Ovary (tissue), 3 donors: Measurements from ENCODE around the gene CCK.

Source experiments
- POLR2A ChIP-seq: fragments of 450-650 bp; IDR thresholded peaks from one replicate; pipeline ENCODE4 v1.6.1; 2017; ENCODE audit warnings: antibody characterized with exemption, mild to moderate bottlenecking, moderate library complexity
- TF ChIP-seq, protein P1 (sequence below), 3 donors: fragments of 450-650 bp in 2 of 3; fragments of 200-600 bp in 1 of 3; IDR thresholded peaks; one replicate each; pipeline versions ENCODE4 v1.5.1 to v1.8.0; 2016 to 2022; ENCODE audit warnings: antibody characterized with exemption in 3 of 3, mild to moderate bottlenecking in 1 of 3
- donor health status: DM: no; HTN: no; CAD: no.

DNA sequence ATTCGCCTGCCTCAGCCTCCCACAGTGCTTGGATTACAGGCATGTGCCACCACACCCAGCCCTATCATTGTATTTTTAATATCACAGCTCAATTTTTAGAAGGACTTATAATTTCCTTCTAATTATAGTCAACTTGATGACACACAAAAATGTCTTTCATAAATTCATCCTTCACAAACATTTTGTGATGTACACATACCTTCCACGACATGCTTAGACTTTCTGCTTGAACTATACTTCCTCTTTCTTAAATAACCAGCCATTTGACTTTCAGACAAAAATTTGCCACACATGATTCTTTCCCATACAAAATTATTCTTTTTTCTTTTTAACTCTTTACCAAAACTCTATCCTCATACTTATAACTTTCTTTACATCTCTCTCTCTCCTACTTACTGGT lies 48.4 kb upstream of the CCK start:
- TF ChIP-seq, protein P1, sequence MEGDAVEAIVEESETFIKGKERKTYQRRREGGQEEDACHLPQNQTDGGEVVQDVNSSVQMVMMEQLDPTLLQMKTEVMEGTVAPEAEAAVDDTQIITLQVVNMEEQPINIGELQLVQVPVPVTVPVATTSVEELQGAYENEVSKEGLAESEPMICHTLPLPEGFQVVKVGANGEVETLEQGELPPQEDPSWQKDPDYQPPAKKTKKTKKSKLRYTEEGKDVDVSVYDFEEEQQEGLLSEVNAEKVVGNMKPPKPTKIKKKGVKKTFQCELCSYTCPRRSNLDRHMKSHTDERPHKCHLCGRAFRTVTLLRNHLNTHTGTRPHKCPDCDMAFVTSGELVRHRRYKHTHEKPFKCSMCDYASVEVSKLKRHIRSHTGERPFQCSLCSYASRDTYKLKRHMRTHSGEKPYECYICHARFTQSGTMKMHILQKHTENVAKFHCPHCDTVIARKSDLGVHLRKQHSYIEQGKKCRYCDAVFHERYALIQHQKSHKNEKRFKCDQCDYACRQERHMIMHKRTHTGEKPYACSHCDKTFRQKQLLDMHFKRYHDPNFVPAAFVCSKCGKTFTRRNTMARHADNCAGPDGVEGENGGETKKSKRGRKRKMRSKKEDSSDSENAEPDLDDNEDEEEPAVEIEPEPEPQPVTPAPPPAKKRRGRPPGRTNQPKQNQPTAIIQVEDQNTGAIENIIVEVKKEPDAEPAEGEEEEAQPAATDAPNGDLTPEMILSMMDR (IDR thresholded peaks at IDR 0.05), result no peak
- no peak for TF ChIP-seq POLR2A
